Measurements from ENCODE around the gene TMCC1. TPM values are rescaled to one million over a fixed set of nuclear protein-coding genes. Genes with fewer than 3 reads are reported as not detected.
"Not testable (repeated sequence)": the region's sequence is repeated elsewhere in the genome, so short reads cannot be mapped to it uniquely, and the experiment has no call there.

TMCC1 gene
- total RNA-seq, 1 donor from 2014 or later = 37.8 TPM

DNA sequence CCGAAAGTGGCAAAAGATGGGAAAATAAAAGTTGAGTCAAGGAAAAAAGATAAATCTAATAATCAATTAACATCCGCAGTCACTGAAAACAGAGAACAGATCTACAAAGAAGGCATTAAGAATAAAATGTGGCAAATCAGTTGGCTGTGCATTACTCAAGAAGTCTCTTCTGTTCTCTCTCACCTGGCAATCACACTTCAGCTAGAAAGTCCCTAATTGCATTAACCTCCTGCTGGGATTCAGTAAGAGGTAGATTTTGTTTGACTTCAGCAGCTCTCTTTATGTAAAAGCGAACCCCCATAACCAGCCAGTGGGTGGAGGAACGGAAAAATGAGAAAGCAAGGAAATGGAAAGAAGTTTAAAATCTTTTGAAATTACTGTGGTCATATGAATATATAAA, 192.3 kb downstream of the TMCC1 start:
- DNase-seq (ENCODE audit: extremely low spot score, unreplicated experiment) = no peak
- Mint-ChIP-seq H3K27ac (ENCODE audit: unreplicated experiment) (no peak overlapping the region), H3K4me1 (ENCODE audit: unreplicated experiment) (no peaks in the 10 kb centered on the region), H3K27me3 (ENCODE audit: unreplicated experiment) (no peaks in the 10 kb centered on the region), H3K36me3 (ENCODE audit: unreplicated experiment) (peaks cover 8% of the 10 kb centered on the region), H3K4me3 (ENCODE audit: unreplicated experiment) (no peak overlapping the region), H3K9me3 (ENCODE audit: unreplicated experiment) (peaks cover 3% of the 10 kb centered on the region)
- TF ChIP-seq, protein P1, sequence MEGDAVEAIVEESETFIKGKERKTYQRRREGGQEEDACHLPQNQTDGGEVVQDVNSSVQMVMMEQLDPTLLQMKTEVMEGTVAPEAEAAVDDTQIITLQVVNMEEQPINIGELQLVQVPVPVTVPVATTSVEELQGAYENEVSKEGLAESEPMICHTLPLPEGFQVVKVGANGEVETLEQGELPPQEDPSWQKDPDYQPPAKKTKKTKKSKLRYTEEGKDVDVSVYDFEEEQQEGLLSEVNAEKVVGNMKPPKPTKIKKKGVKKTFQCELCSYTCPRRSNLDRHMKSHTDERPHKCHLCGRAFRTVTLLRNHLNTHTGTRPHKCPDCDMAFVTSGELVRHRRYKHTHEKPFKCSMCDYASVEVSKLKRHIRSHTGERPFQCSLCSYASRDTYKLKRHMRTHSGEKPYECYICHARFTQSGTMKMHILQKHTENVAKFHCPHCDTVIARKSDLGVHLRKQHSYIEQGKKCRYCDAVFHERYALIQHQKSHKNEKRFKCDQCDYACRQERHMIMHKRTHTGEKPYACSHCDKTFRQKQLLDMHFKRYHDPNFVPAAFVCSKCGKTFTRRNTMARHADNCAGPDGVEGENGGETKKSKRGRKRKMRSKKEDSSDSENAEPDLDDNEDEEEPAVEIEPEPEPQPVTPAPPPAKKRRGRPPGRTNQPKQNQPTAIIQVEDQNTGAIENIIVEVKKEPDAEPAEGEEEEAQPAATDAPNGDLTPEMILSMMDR (IDR thresholded peaks at IDR 0.05) = no peak

DNA sequence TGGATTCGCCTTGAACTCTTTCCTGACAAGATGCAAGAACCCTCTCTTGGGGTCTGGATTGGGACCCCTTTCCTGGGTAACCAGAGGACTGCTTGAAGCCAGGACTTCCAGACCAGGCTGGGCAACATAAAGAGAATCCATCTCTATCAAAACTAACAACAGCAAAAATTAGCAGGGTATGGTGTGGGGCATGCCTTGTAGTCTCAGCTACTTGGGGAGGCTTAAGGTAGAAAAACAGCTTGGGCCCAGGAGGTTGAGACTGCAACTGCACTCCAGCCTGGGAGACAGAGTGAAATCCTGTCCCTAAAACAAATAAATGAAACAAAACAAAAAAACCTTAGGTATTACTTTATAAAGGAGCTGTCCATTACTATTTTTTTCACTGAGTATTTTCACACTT, 193.9 kb downstream of the TMCC1 start:
- TF ChIP-seq, protein P1 (IDR thresholded peaks at IDR 0.05) = no peak
- no peak overlapping the region for H3K4me3 Mint-ChIP-seq (ENCODE audit: unreplicated experiment)
- H3K27ac Mint-ChIP-seq (ENCODE audit: unreplicated experiment) = no peak overlapping the region
- H3K27me3 Mint-ChIP-seq (ENCODE audit: unreplicated experiment) = no peaks in the 10 kb centered on the region
- peaks cover 10% of the 10 kb centered on the region for H3K9me3 Mint-ChIP-seq (ENCODE audit: unreplicated experiment)
- no peaks in the 10 kb centered on the region for H3K4me1 Mint-ChIP-seq (ENCODE audit: unreplicated experiment)
- H3K36me3 Mint-ChIP-seq (ENCODE audit: unreplicated experiment) = peaks cover 13% of the 10 kb centered on the region
- no peak for DNase-seq (ENCODE audit: extremely low spot score, unreplicated experiment)

DNA sequence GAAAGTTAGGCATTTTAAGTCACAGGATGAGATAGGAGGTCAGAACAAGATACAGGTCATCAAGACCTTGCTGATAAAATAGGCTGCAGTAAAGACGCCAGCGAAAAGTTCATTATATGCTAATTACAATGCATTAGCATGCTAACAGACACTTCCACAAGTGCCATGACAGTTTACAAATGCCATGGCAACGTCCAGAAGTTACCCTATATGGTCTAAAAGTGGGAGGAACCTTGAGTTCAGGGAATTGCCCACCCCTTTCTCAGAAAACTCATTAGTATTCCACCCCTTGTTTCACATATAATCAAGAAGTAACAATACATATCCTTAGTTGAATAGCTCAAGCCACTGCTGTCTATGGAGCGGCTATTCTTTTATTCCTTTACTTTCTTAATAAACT, 194.3 kb downstream of the TMCC1 start:
- no peak overlapping the region for H3K27ac Mint-ChIP-seq (ENCODE audit: unreplicated experiment)
- peaks cover 10% of the 10 kb centered on the region for H3K9me3 Mint-ChIP-seq (ENCODE audit: unreplicated experiment)
- TF ChIP-seq, protein P1 (IDR thresholded peaks at IDR 0.05) = no peak
- peaks cover 13% of the 10 kb centered on the region for H3K36me3 Mint-ChIP-seq (ENCODE audit: unreplicated experiment)
- H3K4me1 Mint-ChIP-seq (ENCODE audit: unreplicated experiment) = no peaks in the 10 kb centered on the region
- DNase-seq (ENCODE audit: extremely low spot score, unreplicated experiment) = no peak
- H3K27me3 Mint-ChIP-seq (ENCODE audit: unreplicated experiment) = no peaks in the 10 kb centered on the region
- H3K4me3 Mint-ChIP-seq (ENCODE audit: unreplicated experiment) = no peak overlapping the region

DNA sequence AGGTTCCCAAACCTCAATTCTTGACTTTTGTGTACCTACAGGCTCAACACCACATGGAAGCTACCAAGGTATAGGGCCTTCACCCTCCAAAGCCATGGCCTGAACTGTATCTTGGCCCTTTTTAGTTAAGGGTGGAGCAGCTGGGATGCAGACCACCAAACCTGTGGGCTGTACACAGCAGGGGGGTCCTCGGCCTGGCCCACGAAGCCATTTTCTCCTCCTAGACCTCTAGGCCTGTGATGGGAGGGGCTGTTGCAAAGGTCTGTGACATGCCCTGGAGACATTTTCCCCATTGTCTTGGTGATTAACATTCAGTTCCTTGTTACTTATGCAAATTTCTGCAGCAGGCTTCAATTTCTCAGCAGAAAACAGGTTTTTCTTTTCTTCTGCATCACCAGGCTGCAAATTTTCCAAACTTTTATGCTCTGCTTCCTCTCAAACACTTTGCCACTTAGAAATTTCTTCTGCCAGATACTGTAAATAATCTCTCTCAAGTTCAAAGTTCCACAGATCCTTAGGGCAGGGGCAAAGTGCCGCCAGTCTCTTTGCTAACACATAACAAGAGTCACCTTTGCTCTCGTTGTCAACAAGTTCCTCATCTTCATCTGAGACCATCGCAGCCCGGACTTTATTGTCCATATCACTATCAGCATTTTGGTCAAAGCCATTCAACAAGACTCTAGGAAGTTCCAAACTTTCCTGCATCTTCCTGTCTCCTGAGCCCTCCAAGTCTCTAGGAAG, 196.1 kb downstream of the TMCC1 start:
- Mint-ChIP-seq H3K4me1 (ENCODE audit: unreplicated experiment) (no peaks in the 10 kb centered on the region), H3K4me3 (ENCODE audit: unreplicated experiment) (no peak overlapping the region), H3K36me3 (ENCODE audit: unreplicated experiment) (peaks cover 13% of the 10 kb centered on the region), H3K27me3 (ENCODE audit: unreplicated experiment) (no peaks in the 10 kb centered on the region), H3K27ac (ENCODE audit: unreplicated experiment) (no peak overlapping the region), H3K9me3 (ENCODE audit: unreplicated experiment) (peaks cover 10% of the 10 kb centered on the region)
- DNase-seq (ENCODE audit: extremely low spot score, unreplicated experiment) = no peak
- TF ChIP-seq, protein P1 (IDR thresholded peaks at IDR 0.05) = no peak

DNA sequence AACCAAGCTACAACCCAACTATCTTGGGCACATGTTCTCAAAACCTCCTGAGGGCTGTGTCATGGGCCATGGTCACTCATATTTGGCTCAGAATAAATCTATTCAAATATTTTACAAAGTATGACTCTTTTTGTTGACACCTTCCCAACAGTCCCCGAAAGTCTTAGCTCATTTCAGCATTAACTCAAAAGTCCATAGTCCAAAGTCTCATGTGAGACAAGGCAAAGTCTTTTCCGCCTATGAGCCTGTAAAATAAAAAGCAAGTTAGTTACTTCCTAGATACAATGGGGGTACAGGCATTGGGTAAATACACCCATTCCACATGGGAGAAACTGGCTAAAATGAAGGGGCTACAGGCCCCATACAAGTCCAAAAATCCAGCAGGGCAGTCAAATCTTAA, 197.1 kb downstream of the TMCC1 start:
- not testable (repeated sequence) for H3K4me1 Mint-ChIP-seq (ENCODE audit: unreplicated experiment); H3K27me3 Mint-ChIP-seq (ENCODE audit: unreplicated experiment); H3K4me3 Mint-ChIP-seq (ENCODE audit: unreplicated experiment); H3K27ac Mint-ChIP-seq (ENCODE audit: unreplicated experiment); DNase-seq (ENCODE audit: extremely low spot score, unreplicated experiment)
- Mint-ChIP-seq H3K9me3 (ENCODE audit: unreplicated experiment) (peaks cover 10% of the 10 kb centered on the region), H3K36me3 (ENCODE audit: unreplicated experiment) (peaks cover 13% of the 10 kb centered on the region)

All from osteocyte (in vitro differentiated cells).